T1000 (cell line): ENCODE measurements around the gene ENDOV.

Experiments
- DNase-seq: peaks from one replicate; lab custom pipeline; 2025; ENCODE audit warnings: mixed read lengths; lab: John Stamatoyannopoulos, UW

Gene ENDOV

DNA sequence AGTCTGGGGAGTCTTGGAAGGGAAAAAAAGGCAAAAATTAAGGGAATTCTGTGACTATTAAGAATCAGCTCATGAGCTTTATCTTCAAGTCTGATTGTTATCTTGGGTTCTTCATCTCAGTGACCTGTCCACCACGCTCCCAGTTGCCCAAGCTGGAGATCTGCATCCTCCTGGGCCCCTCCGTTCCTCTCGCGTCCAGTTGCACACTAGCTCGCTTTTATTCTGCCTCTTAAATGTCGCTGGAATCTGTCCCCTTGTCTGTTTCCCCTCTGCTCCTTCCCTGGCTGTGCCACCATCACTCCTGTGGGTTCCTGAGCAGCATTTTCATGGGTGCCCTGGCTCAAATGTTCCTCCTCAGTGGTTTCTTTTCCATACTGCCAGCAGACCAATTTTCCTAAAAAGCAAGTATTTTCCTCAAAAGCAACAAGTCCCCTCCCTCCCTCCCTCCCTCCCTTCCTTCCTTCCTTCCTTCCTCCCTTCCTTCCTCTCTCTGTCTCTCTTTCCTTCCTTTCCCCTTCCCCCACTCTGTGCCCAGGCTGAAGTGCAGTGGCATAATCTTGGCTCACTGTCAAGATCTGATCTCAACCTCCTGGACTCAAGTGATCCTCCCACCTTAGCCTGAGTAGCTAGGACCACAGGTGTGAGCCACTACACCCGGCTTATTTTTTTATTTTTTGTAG lies 1.4 kb downstream of the ENDOV start:
- DNase-seq: no peak

DNA sequence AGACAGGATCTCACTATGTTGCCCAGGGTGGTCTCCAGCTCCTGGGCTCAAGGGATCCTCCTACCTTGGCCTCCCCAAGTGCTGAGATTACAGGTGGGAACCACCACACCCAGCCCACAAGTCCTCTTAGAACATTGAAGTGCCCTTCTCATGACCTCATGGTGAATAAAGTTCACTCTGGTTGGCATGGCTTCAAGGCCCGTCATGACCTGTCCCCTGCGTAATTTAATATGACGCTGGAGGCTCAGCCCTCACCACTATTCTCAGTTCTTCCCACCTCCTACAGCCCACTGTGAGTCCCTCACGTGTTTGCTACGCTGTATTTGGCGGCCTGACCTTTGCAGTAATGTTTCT lies 1.9 kb downstream of the ENDOV start:
- DNase-seq: no peak

GRCh38 chr17:80418589-80418988 lies 3.6 kb downstream of the ENDOV start:
- no peak for DNase-seq

GRCh38 chr17:80419255-80419654 lies 4.3 kb downstream of the ENDOV start:
- DNase-seq: no peak

- no peak for DNase-seq
These were observed 6.6 kb downstream of the ENDOV start for GRCh38 chr17:80421381-80422090.

DNA sequence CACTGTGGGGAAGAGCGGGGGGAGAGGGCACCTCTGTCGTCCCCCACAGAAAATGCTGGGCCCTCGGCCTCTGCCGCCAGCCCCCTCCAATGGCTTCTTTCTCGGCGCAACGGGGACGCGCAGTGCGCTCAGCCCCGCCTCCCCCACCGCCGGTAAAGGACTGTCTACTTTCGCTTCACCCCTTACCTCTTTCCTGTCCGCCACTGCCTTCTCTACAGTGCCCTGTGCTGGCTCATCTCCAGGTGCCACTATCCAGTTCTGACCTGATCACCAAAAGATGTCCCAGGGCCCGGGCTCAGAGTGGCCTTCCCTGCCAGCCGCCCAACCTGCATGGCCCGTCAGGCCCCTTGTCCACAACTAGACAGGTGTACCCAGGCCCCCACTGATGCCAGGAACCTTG lies 7.3 kb downstream of the ENDOV start:
- DNase-seq: no peak

- DNase-seq: no peak
These were observed 8.0 kb downstream of the ENDOV start for GRCh38 chr17:80422981-80423380.

DNA sequence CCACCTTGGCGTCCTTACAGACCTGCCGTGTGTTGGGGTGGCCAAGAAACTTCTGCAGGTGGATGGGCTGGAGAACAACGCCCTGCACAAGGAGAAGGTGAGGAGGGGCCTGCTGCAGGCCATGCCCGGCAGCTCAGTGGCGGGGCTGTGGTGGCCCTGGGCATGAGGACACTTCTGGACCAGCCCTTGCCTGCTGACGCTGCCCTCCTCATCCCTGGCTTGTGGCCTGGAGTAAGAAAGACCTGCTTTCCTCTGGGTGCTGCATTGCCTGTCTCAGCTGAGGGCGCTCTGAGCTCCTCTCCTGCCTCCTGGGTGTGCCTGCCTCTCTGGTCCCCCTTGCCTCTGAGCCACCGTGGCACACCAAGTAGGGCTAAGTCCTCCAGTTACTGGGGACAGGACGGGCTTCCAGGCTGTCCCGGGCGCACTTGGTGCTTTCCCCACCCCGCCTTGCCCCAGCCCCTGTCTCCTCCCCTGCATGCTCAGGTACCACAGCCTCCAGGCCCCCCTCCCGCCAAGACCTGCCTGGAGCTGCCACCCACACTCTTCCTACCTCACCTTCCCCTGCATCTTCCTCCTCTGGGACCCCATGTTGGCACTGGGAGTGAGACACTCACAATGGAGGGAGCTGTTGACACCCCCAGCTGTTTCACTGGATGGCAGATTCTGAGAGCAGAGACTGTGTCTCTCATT lies 8.7 kb downstream of the ENDOV start:
- no peak for DNase-seq

- no peak for DNase-seq
These were observed 9.3 kb downstream of the ENDOV start for GRCh38 chr17:80424261-80424660.

GRCh38 chr17:80424878-80425765 lies 10.2 kb downstream of the ENDOV start:
- no peak for DNase-seq

DNA sequence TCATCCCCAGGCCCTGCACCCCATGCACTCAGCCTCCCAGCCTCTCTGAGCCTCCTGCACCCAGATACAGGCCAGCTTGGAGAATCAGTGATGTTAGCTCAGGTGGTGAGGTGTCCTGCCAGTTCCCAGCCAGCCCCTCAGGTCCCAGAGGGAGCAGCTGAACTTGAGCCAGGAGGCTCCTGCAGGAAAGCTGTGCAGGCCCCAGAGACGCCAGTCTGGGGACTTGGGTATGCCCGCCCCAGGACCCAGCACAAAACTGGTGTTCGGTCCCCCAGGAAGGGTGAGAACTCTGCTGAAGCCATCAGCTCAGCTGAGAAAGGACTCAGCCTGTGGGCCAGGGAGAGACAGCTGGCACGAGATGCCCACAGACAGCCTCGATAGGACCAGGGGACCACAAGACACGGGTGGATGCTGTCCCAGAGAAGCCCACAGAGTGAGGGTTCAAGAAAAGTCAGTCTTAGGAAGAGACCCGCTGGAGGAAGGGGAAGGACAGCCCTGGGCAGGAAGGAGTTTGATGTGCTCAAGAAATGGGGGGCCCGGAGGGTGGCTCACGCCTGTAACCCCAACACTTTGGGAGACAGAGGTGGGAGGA lies 11.0 kb downstream of the ENDOV start:
- no peak for DNase-seq

DNA sequence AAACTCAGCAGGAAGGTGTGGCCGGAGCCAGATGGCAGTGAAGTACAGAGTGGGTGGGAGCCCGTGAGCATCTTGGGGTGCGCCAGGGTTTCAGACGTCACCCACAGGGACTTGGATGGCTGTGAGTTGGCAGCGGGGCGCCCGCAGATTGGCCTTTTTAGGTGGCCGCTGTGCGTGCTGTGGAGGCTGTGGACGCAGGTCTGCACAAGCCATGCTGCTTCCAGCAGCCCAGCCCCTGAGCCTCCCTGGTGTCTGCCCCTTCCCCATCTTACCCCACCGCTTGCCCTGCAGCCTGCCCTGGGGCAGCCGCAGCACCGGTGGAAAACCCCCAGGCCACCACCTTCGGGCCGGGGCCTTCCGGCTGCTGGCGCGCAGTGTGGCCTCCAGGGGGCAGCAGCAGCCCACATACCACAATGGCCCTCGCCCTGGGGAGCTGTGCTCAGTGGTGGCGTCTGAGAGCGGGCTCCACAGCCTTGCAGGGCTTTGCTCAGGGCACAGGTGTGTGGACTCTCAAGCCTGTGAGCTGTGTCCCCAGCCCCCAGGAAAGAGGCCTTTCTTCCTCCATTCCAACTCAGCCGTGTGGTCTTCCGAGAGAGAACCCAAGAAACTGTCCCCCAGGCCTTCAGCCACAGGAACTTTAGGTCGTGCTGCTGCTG lies 11.8 kb downstream of the ENDOV start:
- DNase-seq: peak; percentile 49

DNA sequence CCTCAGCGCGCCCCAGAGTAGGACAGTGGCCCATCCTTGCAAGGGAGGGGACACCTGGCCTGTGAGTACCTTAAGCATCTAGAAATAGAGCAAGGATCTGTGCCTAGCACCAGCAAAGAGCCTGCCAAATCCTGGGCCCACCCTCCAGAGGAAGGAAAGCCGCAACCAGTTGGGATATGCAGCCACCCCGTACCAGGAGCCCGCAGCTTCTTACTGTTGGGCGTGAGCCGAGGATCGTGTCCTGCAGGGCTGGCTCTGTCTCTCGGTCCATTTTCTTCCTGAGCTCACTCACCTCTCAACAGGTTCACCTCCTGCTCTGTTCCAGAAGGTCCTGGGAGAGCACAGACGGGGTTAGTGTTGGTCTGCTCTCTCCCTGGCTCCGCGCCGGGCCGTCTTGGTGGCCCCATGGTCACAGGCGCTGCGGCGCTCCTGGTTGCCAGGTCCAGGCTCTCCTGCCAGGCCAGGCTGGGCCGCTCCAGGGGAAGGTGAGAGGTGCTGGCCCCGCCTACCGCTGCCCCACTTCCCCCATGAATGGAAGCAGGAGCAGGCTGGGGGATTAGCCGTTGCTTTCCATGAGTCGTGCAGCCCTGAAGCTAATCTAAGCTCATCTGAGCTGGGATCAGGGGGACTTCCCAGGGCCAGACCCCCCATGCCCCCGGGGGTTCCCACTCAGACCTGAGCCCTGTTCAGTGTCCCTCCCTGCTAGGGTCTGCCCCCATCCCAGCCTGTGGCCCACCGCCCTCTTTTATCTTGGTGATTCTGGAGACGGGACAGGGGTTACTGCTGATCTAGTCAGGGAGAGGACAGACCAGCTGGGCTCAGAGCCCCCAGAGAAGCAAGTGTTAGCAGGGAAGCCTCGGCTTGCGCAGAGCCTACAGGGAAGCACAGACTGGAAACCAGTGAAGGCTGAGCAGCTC lies 12.7 kb downstream of the ENDOV start:
- DNase-seq: no peak

- no peak for DNase-seq
These were observed 13.4 kb downstream of the ENDOV start for GRCh38 chr17:80428363-80428762.

DNA sequence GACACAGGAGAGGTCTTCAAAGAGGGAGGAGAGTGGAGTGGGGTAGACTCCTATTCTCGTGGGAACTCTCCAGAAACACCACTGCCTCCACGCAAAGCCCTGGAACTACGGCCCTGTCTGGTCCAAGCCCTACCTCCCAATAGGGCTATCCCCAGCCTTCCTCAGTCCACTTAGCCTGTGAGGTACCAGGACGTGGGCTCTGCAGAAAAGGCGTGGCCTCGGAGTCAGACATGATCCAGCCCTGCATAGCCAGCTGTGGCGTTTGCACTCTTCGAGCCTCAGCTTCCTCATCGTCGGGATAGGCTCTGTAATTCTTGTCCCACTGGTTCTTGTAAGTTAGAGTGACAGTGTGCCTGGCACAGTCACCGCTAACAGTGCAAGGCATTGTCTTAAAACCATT lies 13.8 kb downstream of the ENDOV start:
- no peak for DNase-seq

DNA sequence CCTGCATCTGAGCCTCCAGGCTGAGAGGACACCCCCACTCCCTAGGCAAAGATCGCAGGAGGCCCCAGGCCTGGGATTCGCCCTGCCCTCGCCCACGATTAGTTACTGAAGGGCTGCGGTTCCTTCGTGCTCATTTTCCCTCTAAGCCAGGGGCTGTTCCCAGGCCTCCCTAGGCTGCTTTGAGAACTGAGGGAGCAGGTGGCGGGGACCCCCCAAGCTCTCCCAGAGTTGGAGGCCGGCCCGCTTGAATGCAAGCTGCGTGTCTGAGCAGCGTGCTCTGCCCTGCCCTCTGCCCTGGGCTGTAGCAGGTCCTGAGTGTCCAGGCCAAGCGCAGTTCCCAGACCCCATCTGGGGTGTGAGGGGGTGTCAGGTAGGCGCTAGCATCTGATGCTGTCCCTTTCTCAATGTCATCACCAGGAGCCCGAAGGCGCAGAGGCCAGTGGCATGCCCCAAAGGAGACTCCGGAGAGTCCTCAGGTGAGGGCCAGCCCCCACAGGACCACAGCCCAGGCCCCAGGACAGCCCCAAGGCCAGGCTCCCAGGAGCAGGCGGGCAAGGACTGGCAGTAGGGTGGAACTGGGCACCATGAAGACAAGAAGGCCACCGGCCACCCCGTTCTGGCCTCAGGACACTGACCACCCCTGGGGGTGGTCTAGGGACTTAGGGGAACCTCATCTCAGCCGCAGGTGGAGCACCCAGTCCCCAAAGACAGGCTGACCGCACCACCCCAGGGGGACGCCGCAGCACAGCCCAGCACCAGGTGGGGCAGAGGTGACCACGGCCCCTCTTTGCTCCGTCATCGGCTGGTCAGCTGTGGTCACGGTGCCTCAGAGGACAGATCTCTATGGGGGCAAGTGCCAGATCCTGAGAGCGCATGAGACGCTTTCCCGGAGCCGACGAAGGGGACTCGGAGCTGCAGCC lies 14.6 kb downstream of the ENDOV start:
- DNase-seq: no peak

GRCh38 chr17:80430446-80431245 lies 15.7 kb downstream of the ENDOV start:
- no peak for DNase-seq
